Nephron (organoid): ENCODE results near the gene TBL1X.
A peak's percentile ranks its signal among the peaks of the same experiment; 100 is the strongest.

Experiments
- H3K27ac Mint-ChIP-seq, 3 experiments: 2 replicates each; pipeline ENCODE4 v1.8.0; 2020; ENCODE audit warnings: mixed read lengths in 3 of 3, mild to moderate bottlenecking in 2 of 3, moderate library complexity in 1 of 3
- H3K27me3 Mint-ChIP-seq: 2 replicates; pipeline ENCODE4 v1.8.0; 2021; ENCODE audit warnings: low read depth, mild to moderate bottlenecking, moderate library complexity, mixed read lengths
- H3K36me3 Mint-ChIP-seq: 2 replicates; pipeline ENCODE4 v1.8.0; 2020; ENCODE audit warnings: low read depth, mixed read lengths
- H3K4me1 Mint-ChIP-seq: 2 replicates; pipeline ENCODE4 v1.8.0; 2020; ENCODE audit warnings: mixed read lengths
- H3K4me3 Mint-ChIP-seq, 3 experiments: 2 replicates each; pipeline ENCODE4 v1.8.0; 2020; ENCODE audit warnings: mild to moderate bottlenecking in 3 of 3, mixed read lengths in 3 of 3, moderate library complexity in 2 of 3
- H3K9me3 Mint-ChIP-seq: 2 replicates; pipeline ENCODE4 v1.8.0; 2020; ENCODE audit warnings: mixed read lengths
- CTCF ChIP-seq, 3 experiments: fragments of 200-600 bp; sonication (generic); IDR thresholded peaks; one replicate each; pipeline ENCODE4 v1.5.0; 2021; ENCODE audit warnings: antibody characterized with exemption in 3 of 3; ENCODE audit not compliant: unreplicated experiment in 3 of 3

Gene TBL1X

GRCh38 chrX:9510366-9510765 is 45.5 kb downstream of the TBL1X start:
- Mint-ChIP-seq H3K4me1 (peaks cover 15% of the 10 kb centered on the region), H3K4me3 (no peak overlapping the region), H3K27ac (no peak overlapping the region), H3K36me3 (peaks cover 75% of the 10 kb centered on the region), H3K9me3 (peaks cover 30% of the 10 kb centered on the region), H3K27me3 (no peaks in the 10 kb centered on the region)
- no peak for TF ChIP-seq CTCF (IDR thresholded peaks at IDR 0.05; ENCODE audit: unreplicated experiment in 3 of 3)

- Mint-ChIP-seq H3K36me3 (peaks cover 71% of the 10 kb centered on the region), H3K4me3 (no peak overlapping the region), H3K27me3 (no peaks in the 10 kb centered on the region), H3K4me1 (peaks cover 21% of the 10 kb centered on the region), H3K9me3 (peaks cover 26% of the 10 kb centered on the region), H3K27ac (no peak overlapping the region)
- no peak for TF ChIP-seq CTCF (IDR thresholded peaks at IDR 0.05; ENCODE audit: unreplicated experiment in 3 of 3)
Measured at GRCh38 chrX:9510980-9511379, 46.1 kb downstream of the TBL1X start.

GRCh38 chrX:9515489-9515888 is 50.6 kb downstream of the TBL1X start:
- Mint-ChIP-seq H3K27ac (peak overlapping the region; percentile 38 to 46 (median 40)), H3K9me3 (peaks cover 5% of the 10 kb centered on the region), H3K27me3 (no peaks in the 10 kb centered on the region), H3K4me1 (peaks cover 55% of the 10 kb centered on the region), H3K36me3 (peaks cover 34% of the 10 kb centered on the region), H3K4me3 (no peak overlapping the region)
- TF ChIP-seq CTCF (IDR thresholded peaks at IDR 0.05; ENCODE audit: unreplicated experiment in 3 of 3): no peak

- Mint-ChIP-seq H3K9me3 (peaks cover 3% of the 10 kb centered on the region), H3K4me1 (peaks cover 55% of the 10 kb centered on the region), H3K4me3 (no peak overlapping the region), H3K27me3 (no peaks in the 10 kb centered on the region), H3K27ac (peak overlapping the region in 2 of 3 experiments; percentile 21 to 46), H3K36me3 (peaks cover 29% of the 10 kb centered on the region)
- no peak for TF ChIP-seq CTCF (IDR thresholded peaks at IDR 0.05; ENCODE audit: unreplicated experiment in 3 of 3)
Measured at GRCh38 chrX:9515973-9516538, 51.2 kb downstream of the TBL1X start.

GRCh38 chrX:9516635-9517034 is 51.8 kb downstream of the TBL1X start:
- Mint-ChIP-seq H3K9me3 (peaks cover 3% of the 10 kb centered on the region), H3K36me3 (peaks cover 23% of the 10 kb centered on the region), H3K4me3 (no peak overlapping the region), H3K27ac (peak overlapping the region in 2 of 3 experiments; percentile 23 to 68), H3K27me3 (no peaks in the 10 kb centered on the region), H3K4me1 (peaks cover 55% of the 10 kb centered on the region)
- TF ChIP-seq CTCF (IDR thresholded peaks at IDR 0.05; ENCODE audit: unreplicated experiment in 3 of 3): no peak

GRCh38 chrX:9518051-9518450 is 53.2 kb downstream of the TBL1X start:
- Mint-ChIP-seq H3K4me1 (peaks cover 61% of the 10 kb centered on the region), H3K27me3 (no peaks in the 10 kb centered on the region), H3K9me3 (peaks cover 3% of the 10 kb centered on the region), H3K36me3 (peaks cover 12% of the 10 kb centered on the region), H3K27ac (no peak overlapping the region), H3K4me3 (no peak overlapping the region)
- TF ChIP-seq CTCF (IDR thresholded peaks at IDR 0.05; ENCODE audit: unreplicated experiment in 3 of 3): no peak
